Measurements from ENCODE around the gene ITIH1. TPM values are rescaled to one million over a fixed set of nuclear protein-coding genes. Genes with fewer than 3 reads are reported as not detected.

Gene ITIH1
- total and polyA plus RNA-seq, 4 donors: 0.11 to 0.50 (median 0.35) TPM

GRCh38 chr3:52793702-52794611 lies 16.6 kb downstream of the ITIH1 start:
- H3K27ac ChIP-seq (ENCODE audit: low read depth in 1 of 2, low read length in 1 of 2): no peak overlapping the region
- H3K9ac ChIP-seq (ENCODE audit: insufficient read depth in 1 of 2, low read length in 2 of 2): no peak overlapping the region
- H3K27me3 ChIP-seq (ENCODE audit: control insufficient read depth in 3 of 3, insufficient read depth in 3 of 3, low read length in 2 of 3): no peaks in the 10 kb centered on the region
- TF ChIP-seq CTCF (IDR thresholded peaks at IDR 0.05; ENCODE audit: control extremely low read depth, extremely low read depth): no peak
- no peak overlapping the region for H3K4me3 ChIP-seq
- ATAC-seq (ENCODE audit: insufficient read depth, low FRiP score) (no peak), DNase-seq (peak in 1 of 3 donors; percentile 13)
- H3K36me3 ChIP-seq (ENCODE audit: control insufficient read depth in 4 of 4, insufficient read depth in 4 of 4, low read length in 4 of 4): no peaks in the 10 kb centered on the region
- 78 to 86% methylated on average over 9 of the region's 9 CpGs for WGBS, 2 donors
- no peaks in the 10 kb centered on the region for H3K4me1 ChIP-seq (ENCODE audit: control insufficient read depth in 5 of 5, insufficient read depth in 5 of 5, low read length in 5 of 5)
- H3K9me3 ChIP-seq (ENCODE audit: control insufficient read depth in 4 of 4, insufficient read depth in 3 of 4, low read length in 3 of 4): no peaks in the 10 kb centered on the region

GRCh38 chr3:52794612-52795099 lies 17.3 kb downstream of the ITIH1 start, which contains the start of gene ITIH3:
Gene ITIH3 (plus strand): TSS chr3:52794796. CDS start chr3:52794804, 8 bp downstream.
- no peak for DNase-seq
- WGBS, 2 donors: 74 to 86% methylated on average over 10 of the region's 10 CpGs
- Histone ChIP-seq H3K27me3 (ENCODE audit: control insufficient read depth in 3 of 3, insufficient read depth in 3 of 3, low read length in 2 of 3) (no peaks in the 10 kb centered on the region), H3K9me3 (ENCODE audit: control insufficient read depth in 4 of 4, insufficient read depth in 3 of 4, low read length in 3 of 4) (no peaks in the 10 kb centered on the region), H3K9ac (ENCODE audit: insufficient read depth in 1 of 2, low read length in 2 of 2) (no peak within 1 kb of the TSS), H3K4me3 (no peak within 1 kb of the TSS), H3K4me1 (ENCODE audit: control insufficient read depth in 5 of 5, insufficient read depth in 5 of 5, low read length in 5 of 5) (no peaks in the 10 kb centered on the region), H3K36me3 (ENCODE audit: control insufficient read depth in 4 of 4, insufficient read depth in 4 of 4, low read length in 4 of 4) (no peaks in the 10 kb centered on the region), H3K27ac (ENCODE audit: low read depth in 1 of 2, low read length in 1 of 2) (no peak within 1 kb of the TSS)
- no peak for TF ChIP-seq CTCF (IDR thresholded peaks at IDR 0.05; ENCODE audit: control extremely low read depth, extremely low read depth)
- ATAC-seq (ENCODE audit: insufficient read depth, low FRiP score): no peak

GRCh38 chr3:52795298-52795900 lies 18.0 kb downstream of the ITIH1 start:
- no peak for ATAC-seq (ENCODE audit: insufficient read depth, low FRiP score)
- TF ChIP-seq CTCF (IDR thresholded peaks at IDR 0.05; ENCODE audit: control extremely low read depth, extremely low read depth): no peak
- Histone ChIP-seq H3K4me3 (no peak overlapping the region), H3K27ac (ENCODE audit: low read depth in 1 of 2, low read length in 1 of 2) (no peak overlapping the region), H3K4me1 (ENCODE audit: control insufficient read depth in 5 of 5, insufficient read depth in 5 of 5, low read length in 5 of 5) (no peaks in the 10 kb centered on the region), H3K9me3 (ENCODE audit: control insufficient read depth in 4 of 4, insufficient read depth in 3 of 4, low read length in 3 of 4) (no peaks in the 10 kb centered on the region), H3K9ac (ENCODE audit: insufficient read depth in 1 of 2, low read length in 2 of 2) (no peak overlapping the region), H3K27me3 (ENCODE audit: control insufficient read depth in 3 of 3, insufficient read depth in 3 of 3, low read length in 2 of 3) (no peaks in the 10 kb centered on the region), H3K36me3 (ENCODE audit: control insufficient read depth in 4 of 4, insufficient read depth in 4 of 4, low read length in 4 of 4) (no peaks in the 10 kb centered on the region)
- WGBS, 2 donors: 59 to 68% methylated on average over 9 of the region's 9 CpGs
- no peak for DNase-seq
